ENCODE results near the gene SLC46A1.

The SLC46A1 gene

GRCh38 chr17:28367641-28368305, 38.2 kb downstream of the SLC46A1 start:
- Histone ChIP-seq H4K20me1 (ENCODE audit: insufficient read depth, low read length, poor library complexity, severe bottlenecking) (no peaks in the 10 kb centered on the region), H3K36me3 (ENCODE audit: insufficient read depth, low read length) (no peaks in the 10 kb centered on the region), H3K4me1 (ENCODE audit: insufficient read depth, low read length, poor library complexity, severe bottlenecking) (no peaks in the 10 kb centered on the region), H3K27me3 (ENCODE audit: insufficient read depth, low read length, poor library complexity, severe bottlenecking) (no peaks in the 10 kb centered on the region), H2AFZ (ENCODE audit: low read length) (no peak overlapping the region), H3F3A (ENCODE audit: low read depth) (0 out of 2 replicates have a peak, but pooled peaks cover 2% of the 10 kb centered on the region), H3K79me2 (ENCODE audit: insufficient read depth, low read length) (no peaks in the 10 kb centered on the region), H3K9me2 (replicated peaks; ENCODE audit: low read depth, low read length) (no peaks in the 10 kb centered on the region), H3K9ac (ENCODE audit: low read depth, low read length, poor library complexity, severe bottlenecking) (no peak overlapping the region), H3K4me2 (ENCODE audit: low read depth, low read length, poor library complexity, severe bottlenecking) (no peak overlapping the region), H3K4me3 (ENCODE audit: low read length, poor library complexity, severe bottlenecking) (no peak overlapping the region), H3K9me3 (ENCODE audit: insufficient read depth, low read depth, low read length) (no peaks in the 10 kb centered on the region)
- TF ChIP-seq CTCF (conservative IDR thresholded peaks at IDR 0.05; ENCODE audit: low read length) (no peak), EZH2phosphoT487 (IDR thresholded peaks at IDR 0.05; ENCODE audit: borderline replicate concordance) (no peak)

- Histone ChIP-seq H3K9ac (ENCODE audit: low read depth, low read length, poor library complexity, severe bottlenecking) (no peak overlapping the region), H4K20me1 (ENCODE audit: insufficient read depth, low read length, poor library complexity, severe bottlenecking) (no peaks in the 10 kb centered on the region), H3K4me1 (ENCODE audit: insufficient read depth, low read length, poor library complexity, severe bottlenecking) (no peaks in the 10 kb centered on the region), H2AFZ (ENCODE audit: low read length) (no peak overlapping the region), H3K9me3 (ENCODE audit: insufficient read depth, low read depth, low read length) (no peaks in the 10 kb centered on the region), H3K4me2 (ENCODE audit: low read depth, low read length, poor library complexity, severe bottlenecking) (no peak overlapping the region), H3K79me2 (ENCODE audit: insufficient read depth, low read length) (no peaks in the 10 kb centered on the region), H3K27me3 (ENCODE audit: insufficient read depth, low read length, poor library complexity, severe bottlenecking) (no peaks in the 10 kb centered on the region), H3K9me2 (replicated peaks; ENCODE audit: low read depth, low read length) (no peaks in the 10 kb centered on the region), H3K36me3 (ENCODE audit: insufficient read depth, low read length) (peaks cover 2% of the 10 kb centered on the region; the same call in 1 of the 2 replicates), H3F3A (ENCODE audit: low read depth) (0 out of 2 replicates have a peak, but pooled peaks cover 2% of the 10 kb centered on the region), H3K4me3 (ENCODE audit: low read length, poor library complexity, severe bottlenecking) (no peak overlapping the region)
- TF ChIP-seq EZH2phosphoT487 (IDR thresholded peaks at IDR 0.05; ENCODE audit: borderline replicate concordance) (no peak), CTCF (conservative IDR thresholded peaks at IDR 0.05; ENCODE audit: low read length) (peak; percentile 31; the same call in 1 of the 2 replicates)
These were observed 39.4 kb downstream of the SLC46A1 start for GRCh38 chr17:28366605-28367004.

GRCh38 chr17:28365487-28365886, 40.5 kb downstream of the SLC46A1 start:
- H4K20me1 ChIP-seq (ENCODE audit: insufficient read depth, low read length, poor library complexity, severe bottlenecking) = no peaks in the 10 kb centered on the region
- no peaks in the 10 kb centered on the region for H3K9me3 ChIP-seq (ENCODE audit: insufficient read depth, low read depth, low read length)
- H3K4me1 ChIP-seq (ENCODE audit: insufficient read depth, low read length, poor library complexity, severe bottlenecking) = no peaks in the 10 kb centered on the region
- no peak overlapping the region for H3K4me2 ChIP-seq (ENCODE audit: low read depth, low read length, poor library complexity, severe bottlenecking)
- H3K4me3 ChIP-seq (ENCODE audit: low read length, poor library complexity, severe bottlenecking) = no peak overlapping the region
- no peak overlapping the region for H2AFZ ChIP-seq (ENCODE audit: low read length)
- H3K9me2 ChIP-seq (replicated peaks; ENCODE audit: low read depth, low read length) = no peaks in the 10 kb centered on the region
- peaks cover 11% of the 10 kb centered on the region; the same call in 1 of the 2 replicates for H3K36me3 ChIP-seq (ENCODE audit: insufficient read depth, low read length)
- no peak overlapping the region for H3K9ac ChIP-seq (ENCODE audit: low read depth, low read length, poor library complexity, severe bottlenecking)
- 0 out of 2 replicates have a peak, but pooled peaks cover under 1% of the 10 kb centered on the region for H3F3A ChIP-seq (ENCODE audit: low read depth)
- no peaks in the 10 kb centered on the region for H3K79me2 ChIP-seq (ENCODE audit: insufficient read depth, low read length)
- no peaks in the 10 kb centered on the region for H3K27me3 ChIP-seq (ENCODE audit: insufficient read depth, low read length, poor library complexity, severe bottlenecking)
- TF ChIP-seq CTCF (conservative IDR thresholded peaks at IDR 0.05; ENCODE audit: low read length) = no peak
- no peak for TF ChIP-seq EZH2phosphoT487 (IDR thresholded peaks at IDR 0.05; ENCODE audit: borderline replicate concordance)
